ENCODE results near the gene NTRK1. TPM values are rescaled to one million over a fixed set of nuclear protein-coding genes. Genes with fewer than 3 reads are reported as not detected.

NTRK1 gene
- total RNA-seq: not detected in 2 replicates

DNA sequence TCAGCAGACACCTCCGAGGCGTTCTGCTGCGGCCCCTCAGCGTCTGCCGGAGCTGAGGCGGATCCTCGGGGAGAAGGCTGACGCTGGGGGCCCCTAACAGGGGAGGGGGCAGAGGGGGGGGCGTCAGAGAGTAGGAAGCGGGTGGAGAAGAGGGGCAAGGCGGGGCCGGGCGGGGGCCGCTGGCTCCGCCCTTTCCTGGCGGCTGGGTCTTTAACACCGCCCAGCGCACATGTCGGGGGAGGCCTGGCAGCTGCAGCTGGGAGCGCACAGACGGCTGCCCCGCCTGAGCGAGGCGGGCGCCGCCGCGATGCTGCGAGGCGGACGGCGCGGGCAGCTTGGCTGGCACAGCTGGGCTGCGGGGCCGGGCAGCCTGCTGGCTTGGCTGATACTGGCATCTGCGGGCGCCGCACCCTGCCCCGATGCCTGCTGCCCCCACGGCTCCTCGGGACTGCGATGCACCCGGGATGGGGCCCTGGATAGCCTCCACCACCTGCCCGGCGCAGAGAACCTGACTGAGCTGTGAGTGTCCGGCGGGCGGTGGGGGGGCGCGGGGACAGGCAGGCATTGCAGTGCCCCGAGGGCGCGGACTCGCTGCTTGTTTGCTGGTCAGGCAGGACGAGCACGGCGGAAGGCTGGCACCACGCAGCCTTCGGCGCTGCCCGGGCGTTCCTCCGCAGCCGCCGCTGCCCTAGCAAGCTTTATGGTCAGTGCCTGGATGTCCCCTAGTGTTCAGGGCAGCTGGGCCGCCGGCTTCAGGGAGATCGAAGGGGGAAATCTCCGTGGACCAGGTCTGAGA is at the start of gene NTRK1:
Gene NTRK1, plus strand, starts transcription at position 238 of the 796 bp plus-strand sequence. Its CDS starts 70 bp downstream, at position 308.

DNA sequence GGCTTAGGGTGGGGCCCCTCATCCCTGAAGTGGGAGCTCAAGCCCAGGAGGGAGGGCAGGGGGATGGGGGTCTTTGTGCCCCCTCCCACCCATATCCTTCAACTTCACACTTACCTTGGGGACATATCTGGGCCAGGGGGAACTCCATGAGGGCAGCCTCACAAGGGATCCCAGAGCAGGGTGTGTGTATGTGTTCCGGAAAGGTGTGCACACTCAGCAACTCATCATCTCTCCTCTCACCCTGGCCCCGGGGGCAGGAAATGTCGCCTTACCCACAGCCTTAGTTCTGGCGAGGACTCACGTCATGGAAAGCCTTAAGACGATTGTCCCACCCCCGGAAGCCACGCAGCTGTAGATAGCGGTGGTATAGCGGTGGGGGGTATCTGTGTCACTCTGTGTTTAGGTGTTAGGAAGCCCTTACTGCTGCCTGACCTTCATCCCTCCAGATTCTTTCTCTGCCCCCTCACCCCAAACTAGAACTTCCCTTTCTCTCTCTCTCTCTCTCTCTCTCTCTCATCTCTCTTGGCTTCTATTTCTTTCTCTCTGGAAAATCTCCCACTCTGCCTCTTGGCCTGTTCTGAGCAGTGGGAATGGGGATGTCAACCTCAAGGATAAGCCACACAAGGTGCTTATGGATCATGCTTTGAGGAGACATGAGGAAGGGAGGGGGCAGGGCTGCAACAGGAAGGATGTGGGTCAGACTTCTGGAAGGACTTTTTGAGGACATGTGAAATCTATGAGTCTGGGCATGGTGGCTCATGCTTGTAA is 43.9 kb upstream of the NTRK1 start, which contains the start of gene SH2D2A:
Gene SH2D2A, minus strand, starts transcription at position 288 of the 768 bp plus-strand sequence. Its CDS starts 140 bp downstream, at position 148.

DNA sequence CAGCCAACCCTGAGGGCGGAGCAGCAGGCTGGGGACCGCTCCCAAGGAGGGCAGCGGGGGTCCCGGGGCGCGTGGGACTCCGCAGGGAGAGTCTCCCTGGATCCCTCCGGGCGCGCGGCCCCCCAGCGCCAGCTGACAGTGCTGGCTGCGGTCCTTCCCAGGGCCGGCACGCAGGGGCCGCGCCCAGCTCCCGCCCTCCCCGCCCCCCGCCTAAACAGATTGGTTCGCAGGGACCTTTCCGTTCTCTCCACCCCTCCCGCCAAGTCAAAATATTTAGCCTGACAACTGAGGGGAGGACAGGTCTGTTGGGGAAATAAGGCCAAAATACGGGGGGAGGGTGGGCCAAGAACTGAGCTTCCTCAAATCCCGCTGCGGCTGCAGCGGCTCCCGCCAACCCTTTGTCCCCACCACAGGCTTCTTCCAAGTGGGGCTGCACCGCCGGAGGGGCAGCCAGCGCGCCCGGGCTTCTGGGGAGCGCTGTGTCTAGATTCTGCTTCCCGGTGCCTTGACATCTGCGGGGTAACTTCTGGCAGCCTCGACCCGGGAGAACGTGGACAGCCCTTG is 1.6 kb upstream of the NTRK1 start, which contains the start of gene INSRR:
Gene INSRR, minus strand, starts transcription at position 159 of the 564 bp plus-strand sequence. CDS start 496 bp downstream, outside the sequence.

DNA sequence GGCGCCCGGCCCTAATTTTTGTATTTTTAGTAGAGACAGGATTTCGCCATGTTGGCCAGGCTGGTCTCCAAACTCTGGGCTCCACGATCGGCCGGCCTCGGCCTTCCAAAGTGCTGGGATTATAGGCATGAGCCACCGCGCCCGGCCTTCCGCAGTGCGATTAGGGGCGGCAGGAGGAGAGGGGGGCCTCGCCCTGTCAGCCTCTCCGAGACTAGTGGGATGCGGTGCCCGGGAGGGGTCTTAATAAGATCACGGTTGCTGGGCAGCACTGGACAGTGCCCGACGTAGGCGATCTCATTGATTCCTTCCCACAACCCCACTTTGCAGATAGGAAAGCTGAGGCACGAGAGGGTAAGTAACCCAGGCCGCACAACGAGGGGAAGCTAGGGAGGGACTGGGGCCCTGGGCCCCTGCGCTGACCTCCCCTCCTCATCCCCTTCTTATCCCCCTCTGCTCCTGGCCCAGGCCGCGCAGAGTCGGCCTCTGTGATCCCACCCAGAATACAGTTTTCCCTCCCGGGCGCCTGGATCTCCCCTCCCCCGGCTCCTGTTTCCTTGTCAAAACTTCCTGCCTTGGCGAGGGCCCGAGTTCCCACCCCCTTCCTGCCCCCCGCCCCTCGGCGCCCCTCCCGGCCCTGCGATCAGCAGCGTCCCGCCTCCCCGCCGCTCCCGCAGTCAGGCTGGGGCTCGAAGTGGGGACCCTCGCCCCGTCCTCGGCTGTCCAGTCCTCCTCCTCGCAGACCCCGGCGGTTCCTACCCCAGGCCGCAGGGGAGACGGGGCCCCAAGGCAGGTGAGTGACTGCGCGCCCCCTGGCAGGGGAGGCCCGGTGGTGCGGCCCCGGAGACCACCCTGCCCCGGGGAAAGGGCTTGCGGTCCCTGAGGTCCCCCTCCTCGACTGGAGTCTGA is 32.6 kb downstream of the NTRK1 start, which contains the start of gene PEAR1:
Gene PEAR1, plus strand, starts transcription at position 671 of the 906 bp plus-strand sequence. CDS start 10,209 bp downstream, outside the sequence.

DNA sequence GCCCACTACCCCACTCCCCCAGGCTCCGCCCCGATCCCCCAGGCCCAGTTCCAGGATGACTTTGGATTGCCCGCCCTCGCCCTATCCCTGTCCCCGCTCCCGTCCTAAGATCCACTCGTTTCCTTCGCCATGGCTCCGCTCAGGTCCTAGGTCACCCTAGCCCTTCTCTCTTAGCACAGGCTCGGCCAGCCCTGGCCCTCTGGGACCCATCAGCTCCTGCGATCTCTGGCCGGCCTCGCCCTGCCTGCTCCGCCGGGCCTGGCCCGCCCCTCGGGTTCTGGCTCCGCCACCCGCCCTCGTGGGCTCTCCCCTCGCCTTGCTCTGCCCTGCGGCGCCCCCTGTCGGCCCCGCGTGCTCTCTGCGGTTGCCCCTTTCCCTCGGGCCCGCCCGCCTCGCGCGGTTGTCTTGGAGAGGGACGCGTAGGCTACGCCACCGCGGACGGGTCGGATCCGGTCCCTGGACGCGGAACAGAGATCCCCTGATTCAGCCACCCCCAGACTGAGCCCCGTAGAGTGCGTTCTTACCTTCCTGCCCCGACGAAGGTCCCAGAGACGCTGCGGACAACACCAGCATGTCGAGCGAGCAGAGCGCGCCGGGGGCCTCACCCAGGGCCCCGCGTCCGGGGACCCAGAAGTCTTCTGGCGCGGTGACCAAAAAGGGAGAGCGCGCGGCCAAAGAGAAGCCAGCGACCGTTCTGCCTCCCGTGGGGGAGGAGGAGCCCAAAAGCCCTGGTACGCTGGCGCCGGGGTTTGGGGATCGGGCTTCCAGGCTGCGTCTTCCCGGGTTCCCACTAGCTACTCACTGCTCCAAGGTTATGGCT is 59.8 kb downstream of the NTRK1 start, which contains the start of gene LRRC71:
Gene LRRC71, plus strand, starts transcription at position 400 of the 820 bp plus-strand sequence. Its CDS starts 172 bp downstream, at position 572.

Other genes starting within 250 kb of the NTRK1 start
- not detected in 2 replicates for gene HAPLN2, start 241.4 kb upstream of the NTRK1 start, total RNA-seq
- 0.11 TPM in 1 of 2 replicates, not detected in the other for gene BCAN, start 218.7 kb upstream of the NTRK1 start, total RNA-seq
- gene NES, start 183.5 kb upstream of the NTRK1 start, total RNA-seq: 32.2 and 68.6 TPM in 2 replicates
- 17.0 and 21.5 TPM in 2 replicates for gene CRABP2, start 155.3 kb upstream of the NTRK1 start, total RNA-seq
- gene METTL25B, start 132.4 kb upstream of the NTRK1 start, total RNA-seq: 6.6 and 12.0 TPM in 2 replicates
- 5.0 and 5.5 TPM in 2 replicates for gene ISG20L2, start 132.1 kb upstream of the NTRK1 start, total RNA-seq
- 49.0 and 50.9 TPM in 2 replicates for gene MRPL24, start 119.8 kb upstream of the NTRK1 start, total RNA-seq
- 121 and 180 TPM in 2 replicates for gene HDGF, start 109.2 kb upstream of the NTRK1 start, total RNA-seq
- 11.1 and 11.2 TPM in 2 replicates for gene PRCC, start 93.3 kb upstream of the NTRK1 start, total RNA-seq
- 0.25 TPM in 1 of 2 replicates, not detected in the other for gene SH2D2A, start 44.0 kb upstream of the NTRK1 start, total RNA-seq
- gene INSRR, start 1.7 kb upstream of the NTRK1 start, total RNA-seq: under 0.01 TPM in 1 of 2 replicates, not detected in the other
- 1.3 and 1.6 TPM in 2 replicates for gene PEAR1, start 32.9 kb downstream of the NTRK1 start, total RNA-seq
- gene LRRC71, start 59.8 kb downstream of the NTRK1 start, total RNA-seq: not detected in 2 replicates
- 31.0 and 34.0 TPM in 2 replicates for gene ARHGEF11, start 184.9 kb downstream of the NTRK1 start, total RNA-seq
- not detected in 2 replicates for gene ETV3L, start 238.9 kb downstream of the NTRK1 start, total RNA-seq

Measured in uterine smooth muscle cell (primary cell).